Frontal cortex (tissue), 4 donors: ENCODE results near the gene FHIT. TPM values are rescaled to one million over a fixed set of nuclear protein-coding genes. Genes with fewer than 3 reads are reported as not detected.

Experiments used
- DNase-seq, 2 donors: peaks; one replicate each; pipeline ENCODE4 v3.0.0; 2012; ENCODE audit warnings: low spot score in 2 of 2
- FAIRE-seq: peaks from 2 replicates; lab custom pipeline; 2012; peaks lifted over from hg19 to GRCh38; lab: Jason Lieb, UNC
- total RNA-seq: library from RNA; depleted of rRNA; stranded (reverse); fragments of >200 nt; gene quantifications from one replicate; pipeline ENCODE4 v1.2.3, GENCODE V29; 2014
- donor health status: control.
- donor health status: control.
- donor health status: control.

Gene FHIT
- total RNA-seq, 1 donor from 2014 or later: 1.6 TPM

- FAIRE-seq: no peak
Observed at GRCh38 chr3:60756241-60757030, 494.8 kb downstream of the FHIT start.

GRCh38 chr3:60755094-60755493 is 496.2 kb downstream of the FHIT start:
- DNase-seq (no peak), FAIRE-seq (no peak)

More at GRCh38 chr3:60756241-60757030, 494.8 kb downstream of the FHIT start:
- DNase-seq: no peak

GRCh38 chr3:60754617-60755016 is 496.6 kb downstream of the FHIT start:
- no peak for FAIRE-seq
- no peak for DNase-seq

- DNase-seq (no peak), FAIRE-seq (no peak)
Observed at GRCh38 chr3:60752809-60753208, 498.4 kb downstream of the FHIT start.

GRCh38 chr3:60746695-60747416 is 504.4 kb downstream of the FHIT start:
- DNase-seq: no peak
- FAIRE-seq: no peak

GRCh38 chr3:60746043-60746638 is 505.1 kb downstream of the FHIT start:
- FAIRE-seq (no peak), DNase-seq (no peak)

- FAIRE-seq (no peak), DNase-seq (no peak)
Observed at GRCh38 chr3:60743631-60744164, 507.6 kb downstream of the FHIT start.

GRCh38 chr3:60742606-60743145 is 508.6 kb downstream of the FHIT start:
- DNase-seq (no peak), FAIRE-seq (no peak)

- DNase-seq (no peak), FAIRE-seq (no peak)
Observed at GRCh38 chr3:60737633-60738399, 513.4 kb downstream of the FHIT start.

GRCh38 chr3:60730371-60730770 is 520.9 kb downstream of the FHIT start:
- FAIRE-seq (no peak), DNase-seq (no peak)

GRCh38 chr3:60729056-60729455 is 522.2 kb downstream of the FHIT start:
- FAIRE-seq: no peak
- no peak for DNase-seq

- FAIRE-seq: no peak
- no peak for DNase-seq
Observed at GRCh38 chr3:60728006-60728405, 523.2 kb downstream of the FHIT start.

- DNase-seq: no peak
- FAIRE-seq: no peak
Observed at GRCh38 chr3:60720736-60721135, 530.5 kb downstream of the FHIT start.

- DNase-seq: no peak
- no peak for FAIRE-seq
Observed at GRCh38 chr3:60716573-60716972, 534.7 kb downstream of the FHIT start.

GRCh38 chr3:60708191-60708975 is 542.9 kb downstream of the FHIT start:
- no peak for DNase-seq
- no peak for FAIRE-seq

- DNase-seq (no peak), FAIRE-seq (no peak)
Observed at GRCh38 chr3:60707452-60708020, 543.7 kb downstream of the FHIT start.

GRCh38 chr3:60703956-60704736 is 547.1 kb downstream of the FHIT start:
- DNase-seq (no peak), FAIRE-seq (no peak)

GRCh38 chr3:60703008-60703407 is 548.2 kb downstream of the FHIT start:
- FAIRE-seq: no peak
- DNase-seq: no peak
